Suprapubic skin (tissue), 4 donors: ENCODE measurements around the gene SCN4B.

Source experiments
- CTCF ChIP-seq, 2 donors: fragments of 200-600 bp in 1 of 2; fragments of 450-650 bp in 1 of 2; sonication (generic) in 1 of 2; IDR thresholded peaks; one replicate each; pipeline ENCODE4 v1.5.1; 2016 to 2019; ENCODE audit warnings: antibody characterized with exemption in 2 of 2, mild to moderate bottlenecking in 1 of 2, moderate library complexity in 1 of 2
- EP300 ChIP-seq: sonication (generic); formaldehyde crosslinking; IDR thresholded peaks from one replicate; pipeline ENCODE4 v1.6.1; 2017; ENCODE audit warnings: antibody characterized with exemption
- POLR2A ChIP-seq, 2 donors: fragments of 450-650 bp; IDR thresholded peaks; one replicate each; pipeline ENCODE4 v1.6.1; 2017; ENCODE audit warnings: antibody characterized with exemption in 2 of 2, mild to moderate bottlenecking in 2 of 2, moderate library complexity in 2 of 2
- POLR2AphosphoS5 ChIP-seq, 3 donors: sonication (generic); formaldehyde crosslinking; IDR thresholded peaks; one replicate each; pipeline ENCODE4 v1.6.1; 2017; ENCODE audit warnings: antibody characterized with exemption in 3 of 3

GRCh38 chr11:118171269-118172062 lies 18.8 kb upstream of the SCN4B start:
- TF ChIP-seq POLR2A (IDR thresholded peaks at IDR 0.05) (no peak), POLR2AphosphoS5 (IDR thresholded peaks at IDR 0.05) (no peak), CTCF (IDR thresholded peaks at IDR 0.05) (peak; percentile 64 to 85), EP300 (no peak)
